Measurements from ENCODE around the gene LYST. TPM values are rescaled to one million over a fixed set of nuclear protein-coding genes. Genes with fewer than 3 reads are reported as not detected.

LYST gene
- polyA plus RNA-seq, 1 donor (not counting 4 experiments of a cell fraction or from before 2014, with no cell fraction given), result 24.7 TPM

DNA sequence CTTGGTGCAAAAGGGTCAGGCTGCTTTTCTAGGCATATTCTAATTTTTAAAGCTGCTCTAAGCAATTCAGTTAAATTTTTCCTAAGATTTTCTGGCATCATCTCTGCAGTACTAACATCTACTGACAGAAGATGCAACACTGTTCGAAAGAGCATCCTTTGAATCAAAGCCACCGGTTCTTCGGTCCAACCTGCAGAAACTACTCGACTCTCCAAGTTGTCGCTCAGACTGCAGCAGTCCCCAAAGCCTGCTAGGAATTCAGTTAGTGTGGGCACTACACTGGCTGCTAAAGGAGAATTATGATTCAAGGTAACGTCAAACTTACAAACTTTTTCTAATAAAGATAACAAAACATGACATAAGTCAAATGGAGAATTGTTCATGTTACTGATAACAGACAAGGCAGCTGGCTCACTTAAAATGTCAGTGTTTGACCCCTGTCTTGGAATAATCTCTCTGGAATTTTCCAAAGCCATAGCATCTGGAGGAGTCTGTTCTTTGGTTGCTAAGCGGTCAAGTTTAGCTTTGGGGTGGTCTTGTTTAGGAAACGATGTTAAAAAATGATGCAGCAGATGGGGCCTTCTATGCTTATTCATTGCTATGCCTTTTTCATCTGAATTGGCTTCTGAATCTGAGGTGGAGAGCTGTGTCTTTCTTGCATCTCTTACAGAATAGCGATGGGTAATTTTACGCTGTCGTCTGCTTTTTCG, 56.9 kb downstream of the LYST start:
- no peaks in the 10 kb centered on the region for H3K27me3 ChIP-seq (ENCODE audit: control insufficient read depth, extremely low read depth, insufficient read depth, low read length)
- H2AFZ ChIP-seq (ENCODE audit: control insufficient read depth, low read length), result no peak overlapping the region
- H3K27ac ChIP-seq (ENCODE audit: control insufficient read depth, insufficient read depth, low read length), result no peak overlapping the region
- H3K36me3 ChIP-seq (ENCODE audit: control insufficient read depth in 2 of 2, extremely low read depth in 1 of 2, insufficient read depth in 2 of 2, low read length in 2 of 2), result peaks cover 3 to 4% of the 10 kb centered on the region in 2 experiments
- no peak overlapping the region for H3K4me3 ChIP-seq (ENCODE audit: control insufficient read depth in 2 of 3, extremely low read depth in 1 of 3, insufficient read depth in 2 of 3, low read depth in 1 of 3, low read length in 3 of 3)
- H3K79me2 ChIP-seq (ENCODE audit: control insufficient read depth, insufficient read depth, low read length), result no peaks in the 10 kb centered on the region
- no peak for FAIRE-seq
- no peaks in the 10 kb centered on the region for H4K20me1 ChIP-seq (ENCODE audit: control insufficient read depth, extremely low read depth, insufficient read depth, low read length)
- no peak for DNase-seq (ENCODE audit: low read depth, low spot score)
- dilution Hi-C loops (cut with MboI; ENCODE audit: extremely low pct_ligation_motif_present, low sequenced_read_pairs), result no loop called here
- no peaks in the 10 kb centered on the region for H3K9me3 ChIP-seq (ENCODE audit: control insufficient read depth, low read depth, low read length)
- no peak for TF ChIP-seq CTCF (optimal IDR thresholded peaks at IDR 0.05 in 1 of 3, IDR thresholded peaks at IDR 0.05 in 1 of 3, conservative IDR thresholded peaks at IDR 0.05 in 1 of 3; ENCODE audit: extremely low read depth in 1 of 3, insufficient read depth in 2 of 3, low read length in 3 of 3)
- no peak for TF ChIP-seq EZH2 (IDR thresholded peaks at IDR 0.05; ENCODE audit: low read length)
- H3K9ac ChIP-seq (ENCODE audit: control insufficient read depth, extremely low read depth, insufficient read depth, low read length), result no peak overlapping the region
- H3K4me1 ChIP-seq (ENCODE audit: control insufficient read depth, extremely low read depth, insufficient read depth, low read length), result no peaks in the 10 kb centered on the region
- no peaks in the 10 kb centered on the region for H3K9me1 ChIP-seq (ENCODE audit: control insufficient read depth, extremely low read depth, insufficient read depth, low read length)
- H3K4me2 ChIP-seq (ENCODE audit: control insufficient read depth, extremely low read depth, insufficient read depth, low read depth, low read length), result no peak overlapping the region

GRCh38 chr1:235808223-235808622, 58.5 kb downstream of the LYST start:
- no peak for FAIRE-seq

More at GRCh38 chr1:235808223-235808622, 58.5 kb downstream of the LYST start:
- no peak overlapping the region for H3K27ac ChIP-seq (ENCODE audit: control insufficient read depth, insufficient read depth, low read length)
- H3K4me2 ChIP-seq (ENCODE audit: control insufficient read depth, extremely low read depth, insufficient read depth, low read depth, low read length), result no peak overlapping the region
- no peak for DNase-seq (ENCODE audit: low read depth, low spot score)
- no peak overlapping the region for H3K4me3 ChIP-seq (ENCODE audit: control insufficient read depth in 2 of 3, extremely low read depth in 1 of 3, insufficient read depth in 2 of 3, low read depth in 1 of 3, low read length in 3 of 3)
- TF ChIP-seq EZH2 (IDR thresholded peaks at IDR 0.05; ENCODE audit: low read length), result no peak
- TF ChIP-seq CTCF (optimal IDR thresholded peaks at IDR 0.05 in 1 of 3, IDR thresholded peaks at IDR 0.05 in 1 of 3, conservative IDR thresholded peaks at IDR 0.05 in 1 of 3; ENCODE audit: extremely low read depth in 1 of 3, insufficient read depth in 2 of 3, low read length in 3 of 3), result no peak
- no peaks in the 10 kb centered on the region for H3K9me3 ChIP-seq (ENCODE audit: control insufficient read depth, low read depth, low read length)
- H3K79me2 ChIP-seq (ENCODE audit: control insufficient read depth, insufficient read depth, low read length), result no peaks in the 10 kb centered on the region
- H4K20me1 ChIP-seq (ENCODE audit: control insufficient read depth, extremely low read depth, insufficient read depth, low read length), result no peaks in the 10 kb centered on the region
- peaks cover 3 to 4% of the 10 kb centered on the region in 2 experiments for H3K36me3 ChIP-seq (ENCODE audit: control insufficient read depth in 2 of 2, extremely low read depth in 1 of 2, insufficient read depth in 2 of 2, low read length in 2 of 2)
- H3K4me1 ChIP-seq (ENCODE audit: control insufficient read depth, extremely low read depth, insufficient read depth, low read length), result no peaks in the 10 kb centered on the region
- H3K27me3 ChIP-seq (ENCODE audit: control insufficient read depth, extremely low read depth, insufficient read depth, low read length), result no peaks in the 10 kb centered on the region
- no peak overlapping the region for H2AFZ ChIP-seq (ENCODE audit: control insufficient read depth, low read length)
- no peaks in the 10 kb centered on the region for H3K9me1 ChIP-seq (ENCODE audit: control insufficient read depth, extremely low read depth, insufficient read depth, low read length)
- dilution Hi-C loops (cut with MboI; ENCODE audit: extremely low pct_ligation_motif_present, low sequenced_read_pairs), result no loop called here
- H3K9ac ChIP-seq (ENCODE audit: control insufficient read depth, extremely low read depth, insufficient read depth, low read length), result no peak overlapping the region
